Calu3 (cell line): ENCODE results near the gene CELSR1. TPM values are rescaled to one million over a fixed set of nuclear protein-coding genes. Genes with fewer than 3 reads are reported as not detected.
A peak's percentile ranks its signal among the peaks of the same experiment; 100 is the strongest.

Experiments used
- BruUV-seq: library from RNA; stranded (reverse); fragments of 400-500 nt; replicated peaks from 2 replicates; lab custom pipeline; 2021; lab: Mats Ljungman, UMichigan
- CTCF ChIA-PET: fragments of 300-600 bp; sonication (Branson Sonifier 250); formaldehyde crosslinking; loops from one replicate; lab custom pipeline; 2022; ENCODE audit warnings: antibody characterized with exemption; lab: Charles Lee
- DNase-seq: peaks from one replicate; pipeline ENCODE4 v3.0.0; 2022
- H3K27ac Mint-ChIP-seq: one replicate; pipeline ENCODE4 v1.8.0; 2022; ENCODE audit warnings: mixed read lengths; ENCODE audit not compliant: unreplicated experiment
- H3K27me3 Mint-ChIP-seq: one replicate; pipeline ENCODE4 v1.8.0; 2022; ENCODE audit warnings: mixed read lengths; ENCODE audit not compliant: unreplicated experiment
- H3K36me3 Mint-ChIP-seq: one replicate; pipeline ENCODE4 v1.8.0; 2022; ENCODE audit warnings: mild to moderate bottlenecking, moderate library complexity, mixed read lengths; ENCODE audit not compliant: insufficient read depth, unreplicated experiment
- H3K4me1 Mint-ChIP-seq: one replicate; pipeline ENCODE4 v1.8.0; 2022; ENCODE audit warnings: mild to moderate bottlenecking, low read depth, mixed read lengths; ENCODE audit not compliant: unreplicated experiment
- H3K4me3 Mint-ChIP-seq: one replicate; pipeline ENCODE4 v1.8.0; 2022; ENCODE audit warnings: mild to moderate bottlenecking, low read depth, moderate library complexity, mixed read lengths; ENCODE audit not compliant: unreplicated experiment
- H3K9me3 Mint-ChIP-seq: one replicate; pipeline ENCODE4 v1.8.0; 2022; ENCODE audit warnings: low read depth, mixed read lengths; ENCODE audit not compliant: unreplicated experiment
- CTCF ChIP-seq: fragments of 200-600 bp; IDR thresholded peaks from one replicate; pipeline ENCODE4 v1.8.0; 2022; ENCODE audit warnings: antibody characterized with exemption; ENCODE audit not compliant: unreplicated experiment
- intact Hi-C: fragments of 100-400 bp; cut with micrococcal nuclease; formaldehyde crosslinking; loops from one replicate; pipeline ENCODE4 v1.10.0; 2022; ENCODE audit not compliant: unreplicated experiment
- total RNA-seq: library from RNA; stranded (reverse); gene quantifications from 2 replicates; pipeline ENCODE4 v1.2.3, GENCODE V29; 2022

CELSR1 gene
- total RNA-seq, 1 experiment from 2014 or later: 45.5 TPM

- Mint-ChIP-seq H3K4me1 (peaks cover 8% of the 10 kb centered on the region), H3K4me3 (no peak overlapping the region), H3K27me3 (no peaks in the 10 kb centered on the region), H3K9me3 (no peaks in the 10 kb centered on the region), H3K36me3 (peaks cover 80% of the 10 kb centered on the region), H3K27ac (no peak overlapping the region)
- intact Hi-C loops: no loop called here
- TF ChIP-seq CTCF: no peak
- DNase-seq: peak; percentile 75
- CTCF ChIA-PET: interaction anchor here (0.6 to 1.0 kb wide), 2 partner anchors 15 to 25 kb away, joined by 4 to 13 read pairs; no protein-coding TSS in a partner anchor
- BruUV-seq: no TSS peak
Measured at GRCh38 chr22:46352691-46353386, 184.6 kb downstream of the CELSR1 start.

GRCh38 chr22:46352276-46352675 lies 185.1 kb downstream of the CELSR1 start:
- no peak for TF ChIP-seq CTCF
- H3K9me3 Mint-ChIP-seq: no peaks in the 10 kb centered on the region
- peaks cover 8% of the 10 kb centered on the region for H3K4me1 Mint-ChIP-seq
- BruUV-seq: no TSS peak
- H3K27ac Mint-ChIP-seq: no peak overlapping the region
- DNase-seq: no peak
- no peaks in the 10 kb centered on the region for H3K27me3 Mint-ChIP-seq
- H3K36me3 Mint-ChIP-seq: peaks cover 74% of the 10 kb centered on the region
- CTCF ChIA-PET: interaction anchor here (1.0 kb wide), 1 partner anchor 15 kb away, joined by 4 read pairs; no protein-coding TSS in a partner anchor
- intact Hi-C loops: no loop called here
- no peak overlapping the region for H3K4me3 Mint-ChIP-seq

GRCh38 chr22:46351767-46352166 lies 185.7 kb downstream of the CELSR1 start:
- no peaks in the 10 kb centered on the region for H3K27me3 Mint-ChIP-seq
- H3K4me3 Mint-ChIP-seq: no peak overlapping the region
- H3K9me3 Mint-ChIP-seq: no peaks in the 10 kb centered on the region
- intact Hi-C loops: no loop called here
- CTCF ChIA-PET: no interaction called here
- peaks cover 71% of the 10 kb centered on the region for H3K36me3 Mint-ChIP-seq
- peaks cover 8% of the 10 kb centered on the region for H3K4me1 Mint-ChIP-seq
- no TSS peak for BruUV-seq
- no peak overlapping the region for H3K27ac Mint-ChIP-seq
- no peak for TF ChIP-seq CTCF
- DNase-seq: no peak

- intact Hi-C loops: no loop called here
- DNase-seq: no peak
- H3K4me1 Mint-ChIP-seq: peaks cover 8% of the 10 kb centered on the region
- H3K9me3 Mint-ChIP-seq: no peaks in the 10 kb centered on the region
- H3K4me3 Mint-ChIP-seq: no peak overlapping the region
- no TSS peak for BruUV-seq
- no peak for TF ChIP-seq CTCF
- CTCF ChIA-PET: no interaction called here
- peak overlapping the region; percentile 9 for H3K27ac Mint-ChIP-seq
- no peaks in the 10 kb centered on the region for H3K27me3 Mint-ChIP-seq
- H3K36me3 Mint-ChIP-seq: peaks cover 76% of the 10 kb centered on the region
Measured at GRCh38 chr22:46351131-46351735, 186.2 kb downstream of the CELSR1 start.
